Trophoblast cell (in vitro differentiated cells and primary cell): ENCODE results near the gene KCNK13.
A peak's percentile ranks its signal among the peaks of the same experiment; 100 is the strongest.

Experiments
- DNase-seq, 2 donors: peaks; one replicate each; pipeline ENCODE4 v3.0.0-alpha.2; 2016
- H2AFZ ChIP-seq: 2 replicates; pipeline ENCODE4 v1.6.1; 2013; ENCODE audit warnings: low read length, moderate library complexity, mild to moderate bottlenecking; ENCODE audit not compliant: insufficient read depth, poor library complexity
- H2AK5ac ChIP-seq: 2 replicates; pipeline ENCODE4 v1.6.1; 2013; ENCODE audit warnings: mild to moderate bottlenecking, low read length
- H2BK120ac ChIP-seq: 2 replicates; pipeline ENCODE4 v1.6.1; 2013; ENCODE audit warnings: low read length, mild to moderate bottlenecking, moderate library complexity; ENCODE audit not compliant: insufficient read depth, poor library complexity
- H2BK12ac ChIP-seq: 2 replicates; pipeline ENCODE4 v1.6.1; 2013; ENCODE audit warnings: mild to moderate bottlenecking, low read length, moderate library complexity
- H2BK5ac ChIP-seq: 2 replicates; pipeline ENCODE4 v1.6.1; 2013; ENCODE audit warnings: low read length, low read depth, moderate library complexity, mild to moderate bottlenecking; ENCODE audit not compliant: poor library complexity
- H3K14ac ChIP-seq: 2 replicates; pipeline ENCODE4 v1.6.1; 2013; ENCODE audit warnings: mild to moderate bottlenecking, low read length
- H3K18ac ChIP-seq: 2 replicates; pipeline ENCODE4 v1.6.1; 2013; ENCODE audit warnings: mild to moderate bottlenecking, low read length
- H3K23ac ChIP-seq: 2 replicates; pipeline ENCODE4 v1.6.1; 2013; ENCODE audit warnings: low read length
- H3K27ac ChIP-seq: 2 replicates; pipeline ENCODE4 v1.5.1; 2013; ENCODE audit warnings: low read depth, mild to moderate bottlenecking, inconsistent platforms, low read length, moderate library complexity
- H3K27me3 ChIP-seq: 2 replicates; pipeline ENCODE4 v1.6.1; 2013; ENCODE audit warnings: inconsistent platforms, mild to moderate bottlenecking, low read length, moderate library complexity; ENCODE audit not compliant: insufficient read depth
- H3K36me3 ChIP-seq, 2 experiments: 1 replicate in 1 of 2; 2 replicates in 1 of 2; pipeline ENCODE4 v1.6.1; 2013; ENCODE audit warnings: low read length in 2 of 2, mild to moderate bottlenecking in 2 of 2, moderate library complexity in 1 of 2; ENCODE audit not compliant: insufficient read depth in 2 of 2, control insufficient read depth in 1 of 2
- H3K4ac ChIP-seq: 2 replicates; pipeline ENCODE4 v1.6.1; 2013; ENCODE audit warnings: low read depth, mild to moderate bottlenecking, low read length, moderate library complexity
- H3K4me1 ChIP-seq, 2 experiments: 1 replicate in 1 of 2; 2 replicates in 1 of 2; pipeline ENCODE4 v1.6.1; 2013; ENCODE audit warnings: low read length in 2 of 2, mild to moderate bottlenecking in 2 of 2, moderate library complexity in 1 of 2; ENCODE audit not compliant: insufficient read depth in 2 of 2, control insufficient read depth in 1 of 2
- H3K4me2 ChIP-seq: 2 replicates; pipeline ENCODE4 v1.6.1; 2013; ENCODE audit warnings: inconsistent platforms, mild to moderate bottlenecking, low read length, moderate library complexity
- H3K4me3 ChIP-seq: 2 replicates; pipeline ENCODE4 v1.5.1; 2013; ENCODE audit warnings: mild to moderate bottlenecking, low read depth, low read length, inconsistent platforms
- H3K79me1 ChIP-seq: one replicate; pipeline ENCODE4 v1.6.1; 2013; ENCODE audit warnings: low read length
- H3K79me2 ChIP-seq: 2 replicates; pipeline ENCODE4 v1.6.1; 2013; ENCODE audit warnings: low read length, mild to moderate bottlenecking; ENCODE audit not compliant: control insufficient read depth, insufficient read depth, poor library complexity
- H3K9ac ChIP-seq: 2 replicates; pipeline ENCODE4 v1.6.1; 2013; ENCODE audit warnings: mild to moderate bottlenecking, low read length
- H3K9me3 ChIP-seq: 2 replicates; pipeline ENCODE4 v1.6.1; 2013; ENCODE audit warnings: low read depth, mild to moderate bottlenecking, control low read depth, inconsistent platforms, low read length; ENCODE audit not compliant: insufficient read depth
- H4K12ac ChIP-seq: 2 replicates; pipeline ENCODE4 v1.6.1; 2013; ENCODE audit warnings: low read depth, mild to moderate bottlenecking, low read length, moderate library complexity
- H4K8ac ChIP-seq: 2 replicates; pipeline ENCODE4 v1.6.1; 2013; ENCODE audit warnings: low read depth, mild to moderate bottlenecking, low read length, moderate library complexity
- H4K91ac ChIP-seq: one replicate; pipeline ENCODE4 v1.6.1; 2013; ENCODE audit warnings: low read depth, mild to moderate bottlenecking, low read length, moderate library complexity
- WGBS: extraction: QIAGEN DNeasy Blood & Tissue Kit; methylation state at CpG from one replicate; pipeline ENCODE4 v1.1.7; 2013; ENCODE audit warnings: missing lambda C conversion rate; ENCODE audit not compliant: insufficient read length, insufficient coverage; ENCODE audit errors: extremely low coverage; 5-methylcytosine and 5-hydroxymethylcytosine counted together

Gene KCNK13

GRCh38 chr14:90137807-90138206 lies 76.0 kb downstream of the KCNK13 start:
- H4K8ac ChIP-seq, result no peak overlapping the region
- H3K79me2 ChIP-seq, result no peaks in the 10 kb centered on the region
- WGBS, result no CpG with 5 or more reads among the region's 4 CpGs
- H4K91ac ChIP-seq, result no peak overlapping the region
- H3K4me3 ChIP-seq, result no peak overlapping the region
- no peaks in the 10 kb centered on the region for H3K36me3 ChIP-seq
- H3K4me1 ChIP-seq, result peaks cover 9 to 10% of the 10 kb centered on the region in 2 experiments
- no peaks in the 10 kb centered on the region for H3K27me3 ChIP-seq
- no peak overlapping the region for H2BK120ac ChIP-seq
- H3K23ac ChIP-seq, result no peak overlapping the region
- no peak overlapping the region for H3K14ac ChIP-seq
- no peak overlapping the region for H3K18ac ChIP-seq
- no peaks in the 10 kb centered on the region for H3K9me3 ChIP-seq
- H2AFZ ChIP-seq, result no peak overlapping the region
- no peak overlapping the region for H2BK12ac ChIP-seq
- no peak overlapping the region for H3K4me2 ChIP-seq
- H2AK5ac ChIP-seq, result no peak overlapping the region
- no peak for DNase-seq
- H3K9ac ChIP-seq, result no peak overlapping the region
- no peak overlapping the region for H4K12ac ChIP-seq
- no peak overlapping the region for H3K27ac ChIP-seq
- peaks cover 5% of the 10 kb centered on the region for H3K79me1 ChIP-seq
- H2BK5ac ChIP-seq, result no peak overlapping the region
- H3K4ac ChIP-seq, result no peak overlapping the region

DNA sequence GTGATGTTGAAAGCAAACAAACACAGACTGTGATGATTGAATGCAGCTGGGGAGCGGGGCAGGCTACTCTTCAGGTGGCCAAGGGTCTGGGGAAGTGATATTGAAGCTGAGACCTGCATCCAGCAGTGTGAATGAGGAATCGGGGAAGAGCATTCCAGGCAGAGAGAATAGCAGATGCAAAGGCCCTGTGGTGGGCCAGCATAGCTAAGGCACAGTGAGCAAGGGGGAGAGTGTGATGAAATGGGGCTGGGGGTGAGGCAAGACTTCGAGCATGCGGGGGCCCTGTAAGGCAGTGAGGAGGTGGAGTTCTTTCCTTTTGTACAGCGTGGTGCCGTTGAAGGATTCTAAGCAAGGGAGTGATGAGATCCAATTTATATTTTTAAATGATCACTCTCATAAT lies 77.4 kb downstream of the KCNK13 start:
- no peak overlapping the region for H3K4me2 ChIP-seq
- no CpG with 5 or more reads among the region's 6 CpGs for WGBS
- H3K23ac ChIP-seq, result no peak overlapping the region
- no peak overlapping the region for H2AFZ ChIP-seq
- peaks cover 5% of the 10 kb centered on the region for H3K79me1 ChIP-seq
- no peak overlapping the region for H3K9ac ChIP-seq
- no peak overlapping the region for H3K4me3 ChIP-seq
- no peak overlapping the region for H3K14ac ChIP-seq
- H3K4me1 ChIP-seq, result peaks cover 9% of the 10 kb centered on the region in 2 experiments
- no peak overlapping the region for H3K27ac ChIP-seq
- H3K27me3 ChIP-seq, result no peaks in the 10 kb centered on the region
- no peak overlapping the region for H3K18ac ChIP-seq
- H4K91ac ChIP-seq, result no peak overlapping the region
- H3K9me3 ChIP-seq, result no peaks in the 10 kb centered on the region
- H3K79me2 ChIP-seq, result no peaks in the 10 kb centered on the region
- H4K12ac ChIP-seq, result no peak overlapping the region
- no peak overlapping the region for H4K8ac ChIP-seq
- no peak overlapping the region for H2BK12ac ChIP-seq
- H2AK5ac ChIP-seq, result no peak overlapping the region
- no peaks in the 10 kb centered on the region for H3K36me3 ChIP-seq
- no peak overlapping the region for H2BK120ac ChIP-seq
- H2BK5ac ChIP-seq, result no peak overlapping the region
- DNase-seq, result no peak
- H3K4ac ChIP-seq, result no peak overlapping the region

DNA sequence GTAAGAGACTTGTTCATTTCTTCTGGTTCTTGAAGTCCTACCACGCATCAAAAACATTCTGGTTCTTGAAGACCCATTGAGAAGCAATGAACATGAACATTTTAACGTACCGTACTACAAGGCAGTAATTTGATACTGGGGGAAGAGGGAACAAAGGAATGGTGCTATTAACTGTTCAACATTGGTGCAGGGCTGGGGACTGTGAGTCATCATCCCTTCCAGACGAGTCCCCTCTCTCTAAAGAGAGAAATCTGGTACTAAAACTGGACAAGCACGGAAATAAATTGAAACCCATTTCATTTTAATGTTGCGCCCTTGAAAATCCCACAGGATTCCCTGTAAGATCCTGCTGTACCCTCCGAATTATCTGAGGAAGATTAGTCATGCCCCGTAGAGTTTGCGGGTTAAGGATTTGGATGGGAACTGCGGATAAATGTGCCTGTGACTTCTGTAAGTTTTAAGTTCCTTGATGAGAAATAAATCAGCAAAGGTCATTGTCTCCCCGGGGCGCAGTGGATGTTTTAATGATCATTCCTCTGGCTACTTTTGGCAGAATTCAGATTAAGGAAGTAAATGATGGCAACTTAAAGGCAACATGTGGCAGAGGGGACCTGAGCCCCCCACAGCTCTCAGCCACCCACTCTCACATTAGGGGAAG lies 78.6 kb downstream of the KCNK13 start:
- Histone ChIP-seq H3K18ac (peak overlapping the region; percentile 20), H3K4me2 (peak overlapping the region; percentile 16), H2AFZ (peak overlapping the region; percentile 30), H3K4me3 (no peak overlapping the region), H3K4ac (no peak overlapping the region), H2AK5ac (peak overlapping the region; percentile 15), H3K23ac (no peak overlapping the region), H3K9ac (no peak overlapping the region), H4K8ac (peak overlapping the region; percentile 44), H2BK120ac (peak overlapping the region; percentile 57), H3K9me3 (no peaks in the 10 kb centered on the region), H4K91ac (peak overlapping the region; percentile 78), H3K79me1 (peaks cover 5% of the 10 kb centered on the region), H3K27me3 (no peaks in the 10 kb centered on the region), H3K27ac (peak overlapping the region; percentile 66), H2BK5ac (no peak overlapping the region), H3K4me1 (peaks cover 9% of the 10 kb centered on the region in 2 experiments), H4K12ac (peak overlapping the region; percentile 50), H3K36me3 (no peaks in the 10 kb centered on the region), H2BK12ac (peak overlapping the region; percentile 86), H3K14ac (peak overlapping the region; percentile 47), H3K79me2 (no peaks in the 10 kb centered on the region)
- no CpG with 5 or more reads among the region's 12 CpGs for WGBS
- no peak for DNase-seq

- Histone ChIP-seq H3K4ac (no peak overlapping the region), H3K9ac (no peak overlapping the region), H3K36me3 (no peaks in the 10 kb centered on the region), H3K23ac (no peak overlapping the region), H3K4me3 (no peak overlapping the region), H2AFZ (peak overlapping the region; percentile 30), H2AK5ac (peak overlapping the region; percentile 15), H3K79me1 (peaks cover 5% of the 10 kb centered on the region), H3K27me3 (no peaks in the 10 kb centered on the region), H4K91ac (peak overlapping the region; percentile 78), H3K18ac (peak overlapping the region; percentile 20), H2BK120ac (peak overlapping the region; percentile 57), H2BK5ac (no peak overlapping the region), H2BK12ac (peak overlapping the region; percentile 86), H3K79me2 (no peaks in the 10 kb centered on the region), H4K8ac (peak overlapping the region; percentile 44), H3K4me1 (peaks cover 9% of the 10 kb centered on the region in 2 experiments), H3K14ac (peak overlapping the region; percentile 47), H3K27ac (peak overlapping the region; percentile 66), H3K4me2 (no peak overlapping the region), H4K12ac (peak overlapping the region; percentile 50), H3K9me3 (no peaks in the 10 kb centered on the region)
- no peak for DNase-seq
- WGBS, result no CpG with 5 or more reads among the region's 5 CpGs
Measured at GRCh38 chr14:90140956-90141316, 79.1 kb downstream of the KCNK13 start.
